Keratinocyte (primary cell): ENCODE measurements around the gene ADGRF5. TPM values are rescaled to one million over a fixed set of nuclear protein-coding genes. Genes with fewer than 3 reads are reported as not detected.

ENCODE experiments used
- DNase-seq: peaks from one replicate; pipeline ENCODE4 v3.0.0-alpha.2; 2011; ENCODE audit warnings: low read depth, missing footprints, low spot score
- FAIRE-seq: peaks from 2 replicates; lab custom pipeline; 2011; peaks lifted over from hg19 to GRCh38; lab: Jason Lieb, UNC
- H2AFZ ChIP-seq: 2 replicates; pipeline ENCODE4 v1.6.0; 2012; ENCODE audit warnings: low read length, control low read depth, inconsistent platforms; ENCODE audit not compliant: control insufficient read depth
- H3K27ac ChIP-seq: 2 replicates; pipeline ENCODE4 v1.5.1; 2011; ENCODE audit warnings: low read length; ENCODE audit not compliant: control insufficient read depth, insufficient read depth
- H3K27me3 ChIP-seq: 3 replicates; pipeline ENCODE4 v1.6.0; 2011; ENCODE audit warnings: low read length; ENCODE audit not compliant: control insufficient read depth, insufficient read depth; ENCODE audit errors: extremely low read depth
- H3K36me3 ChIP-seq, 2 experiments: 2 replicates in 1 of 2; 3 replicates in 1 of 2; pipeline ENCODE4 v1.5.1; 2011; ENCODE audit warnings: low read length in 2 of 2, mild to moderate bottlenecking in 1 of 2; ENCODE audit not compliant: control insufficient read depth in 2 of 2, insufficient read depth in 2 of 2; ENCODE audit errors: extremely low read depth in 1 of 2
- H3K4me1 ChIP-seq: 3 replicates; pipeline ENCODE4 v1.5.1; 2011; ENCODE audit warnings: low read length; ENCODE audit not compliant: control insufficient read depth, insufficient read depth; ENCODE audit errors: extremely low read depth
- H3K4me2 ChIP-seq: 3 replicates; pipeline ENCODE4 v1.6.0; 2011; ENCODE audit warnings: low read depth, low read length; ENCODE audit not compliant: control insufficient read depth, insufficient read depth; ENCODE audit errors: extremely low read depth
- H3K4me3 ChIP-seq, 3 experiments: fragments of 200-600 bp in 1 of 3; sonication (generic) in 1 of 3; 2 replicates in 2 of 3; 3 replicates in 1 of 3; pipeline ENCODE4 v1.5.1; 2011 to 2016; ENCODE audit warnings: low read length in 3 of 3, mild to moderate bottlenecking in 3 of 3, control low read depth in 2 of 3, inconsistent platforms in 1 of 3, low read depth in 1 of 3, mixed read lengths in 1 of 3, mixed run types in 1 of 3, moderate library complexity in 1 of 3; ENCODE audit not compliant: control insufficient read depth in 2 of 3, insufficient read depth in 2 of 3; ENCODE audit errors: extremely low read depth in 1 of 3
- H3K79me2 ChIP-seq: 2 replicates; pipeline ENCODE4 v1.6.0; 2012; ENCODE audit warnings: low read length; ENCODE audit not compliant: control insufficient read depth, insufficient read depth
- H3K9ac ChIP-seq: 3 replicates; pipeline ENCODE4 v1.6.0; 2011; ENCODE audit warnings: low read length; ENCODE audit not compliant: control insufficient read depth, insufficient read depth; ENCODE audit errors: extremely low read depth
- H3K9me1 ChIP-seq: 3 replicates; pipeline ENCODE4 v1.6.0; 2011; ENCODE audit warnings: low read length; ENCODE audit not compliant: control insufficient read depth, insufficient read depth; ENCODE audit errors: extremely low read depth
- H3K9me3 ChIP-seq: 2 replicates; pipeline ENCODE4 v1.5.1; 2012; ENCODE audit warnings: low read depth, low read length; ENCODE audit not compliant: control insufficient read depth
- H4K20me1 ChIP-seq: 3 replicates; pipeline ENCODE4 v1.6.0; 2011; ENCODE audit warnings: low read length; ENCODE audit not compliant: control insufficient read depth, insufficient read depth; ENCODE audit errors: extremely low read depth
- CTCF ChIP-seq, 3 experiments: IDR thresholded peaks in 1 of 3; conservative IDR thresholded peaks in 1 of 3; optimal IDR thresholded peaks in 1 of 3; 2 replicates in 2 of 3; 3 replicates in 1 of 3; pipeline versions ENCODE3 to v1.5.1; 2011; ENCODE audit warnings: low read length in 3 of 3, mild to moderate bottlenecking in 3 of 3, moderate library complexity in 2 of 3, control low read depth in 1 of 3, inconsistent platforms in 1 of 3; ENCODE audit not compliant: insufficient read depth in 2 of 3; ENCODE audit errors: extremely low read depth in 1 of 3
- EZH2 ChIP-seq: IDR thresholded peaks from one replicate; pipeline ENCODE4 v1.6.1; 2012; ENCODE audit warnings: inconsistent platforms, mild to moderate bottlenecking, low read length, moderate library complexity
- dilution Hi-C: fragments of 300-500 bp; cut with MboI; formaldehyde crosslinking; loops from one replicate; pipeline ENCODE4 v1.7.0; 2020; ENCODE audit warnings: low sequenced_read_pairs; ENCODE audit not compliant: extremely low pct_ligation_motif_present
- polyA plus RNA-seq, 5 experiments: library from polyadenylated mRNA; depleted of rRNA in 3 of 5; stranded (reverse) in 3 of 5; stranded (forward) in 1 of 5; unstranded in 1 of 5; fragments of >200 nt; gene quantifications; 1 replicate in 1 of 5; 2 replicates in 3 of 5; 3 replicates in 1 of 5; pipeline versions ENCODE4 v1.2.1 to v1.2.3, GENCODE V29; 2011 to 2012; ENCODE audit warnings: missing spikeins in 2 of 5, low read depth in 1 of 5, low replicate concordance in 1 of 5

ADGRF5 gene
- polyA plus RNA-seq, 1 donor (not counting 4 experiments of a cell fraction or from before 2014, with no cell fraction given): not detected

- TF ChIP-seq CTCF (optimal IDR thresholded peaks at IDR 0.05 in 1 of 3, IDR thresholded peaks at IDR 0.05 in 1 of 3, conservative IDR thresholded peaks at IDR 0.05 in 1 of 3; ENCODE audit: extremely low read depth in 1 of 3, insufficient read depth in 2 of 3, low read length in 3 of 3) (no peak), EZH2 (no peak)
- Histone ChIP-seq H3K27me3 (no peaks in the 10 kb centered on the region), H3K4me3 (no peak overlapping the region), H4K20me1 (no peaks in the 10 kb centered on the region), H3K4me2 (no peak overlapping the region), H3K4me1 (no peaks in the 10 kb centered on the region), H3K79me2 (no peaks in the 10 kb centered on the region), H3K9me1 (no peaks in the 10 kb centered on the region), H3K9ac (no peak overlapping the region), H3K27ac (no peak overlapping the region), H2AFZ (no peak overlapping the region), H3K9me3 (no peaks in the 10 kb centered on the region), H3K36me3 (no peaks in the 10 kb centered on the region)
- dilution Hi-C loops: no loop called here
- FAIRE-seq (no peak), DNase-seq (no peak)
Observed at GRCh38 chr6:46808806-46809205, 112.9 kb downstream of the ADGRF5 start.

Other genes starting within 250 kb of the ADGRF5 start
- 0.01 to 0.25 TPM (median 0.23 TPM) in 3 replicates for gene TDRD6, start 234.1 kb downstream of the ADGRF5 start, polyA plus RNA-seq
- 2.3 to 5.7 TPM (median 4.8 TPM) in 3 replicates for gene PLA2G7, start 186.6 kb downstream of the ADGRF5 start, polyA plus RNA-seq
- gene ANKRD66, start 175.0 kb downstream of the ADGRF5 start, polyA plus RNA-seq: not detected in 3 replicates
- 0.05 to 0.07 TPM (median 0.06 TPM) in 3 replicates for gene MEP1A, start 128.5 kb downstream of the ADGRF5 start, polyA plus RNA-seq
- 27.7 to 43.9 TPM (median 35.3 TPM) in 3 replicates for gene ADGRF1, start 120.4 kb upstream of the ADGRF5 start, polyA plus RNA-seq